ENCODE results near the gene C4orf50. TPM values are rescaled to one million over a fixed set of nuclear protein-coding genes. Genes with fewer than 3 reads are reported as not detected.

Gene C4orf50
- total and polyA plus RNA-seq, 2 of the 4 experiments (the other 2 are of a cell fraction): not detected

DNA sequence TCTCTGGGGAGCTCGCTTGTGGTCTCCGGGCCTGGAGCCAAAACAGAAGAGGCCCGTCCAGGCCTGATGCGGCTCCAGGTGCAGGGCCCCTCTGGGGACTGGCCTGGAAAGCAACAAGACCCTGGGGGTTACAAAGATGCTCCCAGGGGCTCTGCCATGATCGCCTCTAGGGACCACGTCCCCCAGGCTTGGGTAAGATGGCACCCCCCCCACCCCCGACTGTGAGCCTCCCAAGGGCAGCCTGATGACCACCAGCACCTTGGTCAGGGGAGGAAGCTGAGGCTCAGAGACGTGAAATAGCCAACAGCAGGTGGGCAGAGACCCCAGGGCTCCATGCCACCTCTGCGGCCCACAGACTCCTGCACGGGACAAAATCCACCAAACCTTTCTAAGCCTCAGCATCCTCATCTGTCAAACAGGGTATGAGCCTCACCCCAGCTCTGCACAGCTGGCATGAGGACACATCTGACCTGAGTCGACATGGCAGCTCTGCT lies 25.4 kb downstream of the C4orf50 start:
- Histone ChIP-seq H3K4me2 (ENCODE audit: low read depth, low read length) (no peak overlapping the region), H2BK120ac (ENCODE audit: low read depth, low read length) (no peak overlapping the region), H3K36me3 (ENCODE audit: control insufficient read depth, insufficient read depth, low read length) (no peaks in the 10 kb centered on the region), H4K5ac (ENCODE audit: low read depth, low read length) (no peak overlapping the region), H4K8ac (ENCODE audit: low read depth in 2 of 2, low read length in 2 of 2) (no peak overlapping the region), H2BK15ac (ENCODE audit: low read depth, low read length) (no peak overlapping the region), H3K56ac (ENCODE audit: extremely low read depth, insufficient read depth, low read length) (no peak overlapping the region), H2AK9ac (replicated peaks; ENCODE audit: low read depth, low read length, poor library complexity) (no peak overlapping the region), H3K23ac (ENCODE audit: low read depth, low read length) (no peak overlapping the region), H2AK5ac (ENCODE audit: low read depth, low read length) (no peak overlapping the region), H3K79me1 (ENCODE audit: low read depth in 1 of 2, low read length in 2 of 2) (no peaks in the 10 kb centered on the region), H4K20me1 (ENCODE audit: insufficient read depth, low read length) (no peaks in the 10 kb centered on the region), H3K9me3 (ENCODE audit: control insufficient read depth, insufficient read depth, low read length) (no peaks in the 10 kb centered on the region), H2BK5ac (ENCODE audit: low read depth, low read length, poor library complexity, severe bottlenecking) (no peak overlapping the region), H3K27ac (ENCODE audit: insufficient read depth, low read length) (no peak overlapping the region), H3K4me1 (ENCODE audit: control insufficient read depth, insufficient read depth, low read length) (no peaks in the 10 kb centered on the region), H3K9me1 (ENCODE audit: insufficient read depth, low read length) (no peaks in the 10 kb centered on the region), H3K27me3 (ENCODE audit: control insufficient read depth, insufficient read depth, low read length) (no peaks in the 10 kb centered on the region; the same call in none of the 2 replicates), H3K4ac (ENCODE audit: low read depth, low read length) (no peak overlapping the region), H3K9ac (ENCODE audit: low read depth, low read length) (no peak overlapping the region), H2AFZ (replicated peaks; ENCODE audit: low read length, poor library complexity) (no peak overlapping the region), H3K14ac (replicated peaks; ENCODE audit: low read depth, low read length) (no peak overlapping the region), H4K91ac (ENCODE audit: insufficient read depth, low read depth, low read length) (no peak overlapping the region), H2BK20ac (ENCODE audit: low read depth, low read length) (no peak overlapping the region), H3K4me3 (ENCODE audit: insufficient read depth, low read depth, low read length) (no peak overlapping the region), H3K18ac (ENCODE audit: low read depth, low read length) (no peak overlapping the region)
- no peak for ATAC-seq (ENCODE audit: low read depth)
- DNase-seq: no peak
- dilution Hi-C loops (cut with HindIII; ENCODE audit: low sequenced_read_pairs, unreplicated experiment): no loop called here
- intact Hi-C loops (cut with micrococcal nuclease): no loop called here
- POLR2A ChIA-PET (ENCODE audit: unreplicated experiment): no interaction called here
- BruUV-seq (replicated peaks): no TSS peak
- in situ Hi-C loops (cut with MboI; ENCODE audit: low sequenced_read_pairs): loop anchor here (10.0 kb wide), 1 partner anchor 332 kb away; no protein-coding TSS in a partner anchor
- TF ChIP-seq FOS (IDR thresholded peaks at IDR 0.05; ENCODE audit: low read depth, low read length): no peak
- TF ChIP-seq, protein P1, sequence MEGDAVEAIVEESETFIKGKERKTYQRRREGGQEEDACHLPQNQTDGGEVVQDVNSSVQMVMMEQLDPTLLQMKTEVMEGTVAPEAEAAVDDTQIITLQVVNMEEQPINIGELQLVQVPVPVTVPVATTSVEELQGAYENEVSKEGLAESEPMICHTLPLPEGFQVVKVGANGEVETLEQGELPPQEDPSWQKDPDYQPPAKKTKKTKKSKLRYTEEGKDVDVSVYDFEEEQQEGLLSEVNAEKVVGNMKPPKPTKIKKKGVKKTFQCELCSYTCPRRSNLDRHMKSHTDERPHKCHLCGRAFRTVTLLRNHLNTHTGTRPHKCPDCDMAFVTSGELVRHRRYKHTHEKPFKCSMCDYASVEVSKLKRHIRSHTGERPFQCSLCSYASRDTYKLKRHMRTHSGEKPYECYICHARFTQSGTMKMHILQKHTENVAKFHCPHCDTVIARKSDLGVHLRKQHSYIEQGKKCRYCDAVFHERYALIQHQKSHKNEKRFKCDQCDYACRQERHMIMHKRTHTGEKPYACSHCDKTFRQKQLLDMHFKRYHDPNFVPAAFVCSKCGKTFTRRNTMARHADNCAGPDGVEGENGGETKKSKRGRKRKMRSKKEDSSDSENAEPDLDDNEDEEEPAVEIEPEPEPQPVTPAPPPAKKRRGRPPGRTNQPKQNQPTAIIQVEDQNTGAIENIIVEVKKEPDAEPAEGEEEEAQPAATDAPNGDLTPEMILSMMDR (conservative IDR thresholded peaks at IDR 0.05; ENCODE audit: low read depth, low read length): no peak
- no peak for TF ChIP-seq CHD1 (IDR thresholded peaks at IDR 0.05; ENCODE audit: low read depth, low read length)
- no peak for TF ChIP-seq POLR2A (IDR thresholded peaks at IDR 0.05; ENCODE audit: low read depth, low read length)
- TF ChIP-seq CEBPB (IDR thresholded peaks at IDR 0.05; ENCODE audit: low read depth, low read length): no peak
- no peak for TF ChIP-seq MAZ (IDR thresholded peaks at IDR 0.05; ENCODE audit: borderline replicate concordance, low read depth, low read length)
- TF ChIP-seq, protein P2, sequence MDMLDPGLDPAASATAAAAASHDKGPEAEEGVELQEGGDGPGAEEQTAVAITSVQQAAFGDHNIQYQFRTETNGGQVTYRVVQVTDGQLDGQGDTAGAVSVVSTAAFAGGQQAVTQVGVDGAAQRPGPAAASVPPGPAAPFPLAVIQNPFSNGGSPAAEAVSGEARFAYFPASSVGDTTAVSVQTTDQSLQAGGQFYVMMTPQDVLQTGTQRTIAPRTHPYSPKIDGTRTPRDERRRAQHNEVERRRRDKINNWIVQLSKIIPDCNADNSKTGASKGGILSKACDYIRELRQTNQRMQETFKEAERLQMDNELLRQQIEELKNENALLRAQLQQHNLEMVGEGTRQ (IDR thresholded peaks at IDR 0.05; ENCODE audit: low read depth, low read length): no peak
- no peak for TF ChIP-seq NFE2L2 (IDR thresholded peaks at IDR 0.05; ENCODE audit: low read depth, low read length)
- TF ChIP-seq RFX5 (IDR thresholded peaks at IDR 0.05; ENCODE audit: low read depth, low read length): no peak
- TF ChIP-seq RAD21 (IDR thresholded peaks at IDR 0.05; ENCODE audit: low read length): no peak
- TF ChIP-seq MXI1 (IDR thresholded peaks at IDR 0.05; ENCODE audit: borderline replicate concordance, low read depth, low read length): no peak
- no peak for TF ChIP-seq MAFK (IDR thresholded peaks at IDR 0.05; ENCODE audit: low read depth, low read length)
- no peak for TF ChIP-seq RCOR1 (IDR thresholded peaks at IDR 0.05; ENCODE audit: insufficient replicate concordance, low read length)
- no peak for TF ChIP-seq SMC3 (IDR thresholded peaks at IDR 0.05; ENCODE audit: low read depth, low read length)
- TF ChIP-seq, protein P3, sequence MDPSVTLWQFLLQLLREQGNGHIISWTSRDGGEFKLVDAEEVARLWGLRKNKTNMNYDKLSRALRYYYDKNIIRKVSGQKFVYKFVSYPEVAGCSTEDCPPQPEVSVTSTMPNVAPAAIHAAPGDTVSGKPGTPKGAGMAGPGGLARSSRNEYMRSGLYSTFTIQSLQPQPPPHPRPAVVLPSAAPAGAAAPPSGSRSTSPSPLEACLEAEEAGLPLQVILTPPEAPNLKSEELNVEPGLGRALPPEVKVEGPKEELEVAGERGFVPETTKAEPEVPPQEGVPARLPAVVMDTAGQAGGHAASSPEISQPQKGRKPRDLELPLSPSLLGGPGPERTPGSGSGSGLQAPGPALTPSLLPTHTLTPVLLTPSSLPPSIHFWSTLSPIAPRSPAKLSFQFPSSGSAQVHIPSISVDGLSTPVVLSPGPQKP (IDR thresholded peaks at IDR 0.05; ENCODE audit: borderline replicate concordance, low read depth, low read length): no peak
- TF ChIP-seq BHLHE40 (IDR thresholded peaks at IDR 0.05; ENCODE audit: low read depth, low read length): no peak
- CTCF ChIA-PET: no interaction called here
- 61% methylated on average over 4 of the region's 11 CpGs; no CpG with 5 or more reads in 1 of the 2 experiments for WGBS, 2 experiments (ENCODE audit: extremely low coverage in 2 of 2, insufficient read length in 1 of 2)

Data from IMR-90 (cell line).